ENCODE data around the gene LMF1.

LMF1 gene

DNA sequence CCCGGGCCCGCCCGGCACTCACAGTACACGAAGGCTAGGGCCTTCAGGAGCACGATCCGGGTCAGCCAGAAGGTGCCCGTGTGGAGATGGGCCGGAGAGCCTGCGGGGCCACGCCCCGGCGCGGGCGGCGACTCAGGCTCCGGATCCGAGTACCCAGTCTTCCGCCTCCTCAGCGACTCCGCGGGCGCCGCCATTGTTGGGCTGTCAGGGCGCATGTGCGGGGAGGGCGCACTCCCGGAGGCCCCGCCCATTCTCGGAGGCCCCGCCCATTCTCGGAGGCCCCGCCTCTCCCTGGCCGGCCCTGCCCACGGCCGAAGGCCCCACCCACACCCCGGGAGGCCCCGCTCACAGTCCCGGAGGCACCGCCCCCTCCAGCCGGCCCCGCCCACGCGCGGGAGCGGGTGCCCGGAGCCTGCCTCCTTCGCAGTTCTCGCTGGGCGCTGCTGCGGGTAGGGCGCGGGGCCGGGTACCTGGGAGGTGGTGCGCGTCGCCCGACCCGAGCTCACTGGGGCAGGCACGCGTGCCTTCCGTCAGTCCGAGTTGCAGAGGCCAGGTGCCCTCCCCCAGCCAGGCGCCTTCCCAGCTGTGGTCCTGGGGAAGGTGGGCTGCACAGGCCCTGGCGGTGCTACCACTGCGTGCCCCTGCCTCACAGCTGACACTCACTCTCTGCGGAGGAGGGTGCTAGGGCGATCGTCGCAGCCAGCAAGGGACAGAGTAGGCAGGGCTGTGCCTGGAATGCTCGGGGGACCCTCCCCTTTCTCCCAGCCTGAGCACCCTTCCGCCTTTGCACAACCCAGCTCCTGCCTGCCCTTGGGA lies at the start of gene LMF1:
Gene LMF1, minus strand, starts transcription at position 219 of the 816 bp plus-strand sequence. Its CDS starts 4 bp downstream, at position 215.
- DNase-seq: peak; percentile 13

DNA sequence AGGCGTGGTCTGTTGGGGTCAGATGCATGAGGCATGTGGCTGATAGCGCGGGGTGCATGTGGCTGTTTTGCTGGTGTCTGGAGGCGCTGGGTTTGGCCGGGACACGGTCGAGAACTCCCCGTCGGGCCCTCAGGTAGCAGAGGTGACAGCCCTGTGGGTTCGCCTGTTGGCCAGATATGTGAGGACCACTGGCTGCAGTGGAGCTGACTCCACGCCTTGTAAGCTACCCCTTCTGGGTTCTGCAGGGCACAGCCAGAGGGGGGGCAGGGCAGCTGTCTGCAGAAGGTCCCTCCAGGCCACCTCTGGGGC lies 49.3 kb upstream of the LMF1 start:
- no peak for DNase-seq

DNA sequence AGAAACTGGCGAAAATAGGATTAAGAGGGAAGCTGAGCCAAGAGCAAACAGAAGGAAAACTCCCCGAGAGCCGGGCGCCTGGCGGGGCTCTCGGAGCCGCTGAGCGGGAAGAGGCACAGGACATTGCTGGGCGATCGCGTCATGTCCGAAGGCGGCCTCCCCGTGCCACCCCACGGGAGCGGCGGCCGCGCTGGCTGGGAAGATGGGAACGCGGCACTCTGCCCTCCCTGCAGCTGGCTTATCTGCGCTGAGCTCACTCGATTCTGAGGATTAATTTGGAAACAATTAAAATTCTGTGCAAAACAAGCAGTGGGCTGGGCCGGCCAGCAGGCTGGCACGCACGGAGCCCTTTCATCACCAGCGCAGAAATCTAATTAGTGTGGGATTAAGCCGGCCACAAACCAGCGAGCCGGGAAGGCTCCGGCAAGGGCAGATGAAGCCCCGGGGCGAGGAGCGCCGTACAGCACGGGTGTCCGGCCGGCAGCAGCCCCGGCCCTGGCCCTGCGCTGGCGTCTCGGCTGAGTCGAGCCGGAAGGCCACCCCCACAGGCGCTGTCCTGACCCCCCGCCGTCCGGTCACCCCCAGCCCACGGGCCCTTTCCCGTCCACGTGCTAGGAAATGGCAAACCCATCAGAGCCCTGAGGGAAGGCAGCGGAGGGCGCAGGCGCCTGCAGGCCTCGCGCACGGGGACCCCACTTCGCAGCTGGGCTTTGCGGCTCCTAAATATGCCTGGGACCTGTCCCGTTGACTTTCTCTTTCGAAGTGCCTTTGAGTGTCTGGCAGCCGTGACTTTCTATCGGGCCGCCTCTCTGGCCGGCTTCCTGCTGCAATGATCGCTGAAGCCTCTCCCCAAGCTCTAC lies 48.7 kb upstream of the LMF1 start:
- peak; percentile 33 for DNase-seq

DNA sequence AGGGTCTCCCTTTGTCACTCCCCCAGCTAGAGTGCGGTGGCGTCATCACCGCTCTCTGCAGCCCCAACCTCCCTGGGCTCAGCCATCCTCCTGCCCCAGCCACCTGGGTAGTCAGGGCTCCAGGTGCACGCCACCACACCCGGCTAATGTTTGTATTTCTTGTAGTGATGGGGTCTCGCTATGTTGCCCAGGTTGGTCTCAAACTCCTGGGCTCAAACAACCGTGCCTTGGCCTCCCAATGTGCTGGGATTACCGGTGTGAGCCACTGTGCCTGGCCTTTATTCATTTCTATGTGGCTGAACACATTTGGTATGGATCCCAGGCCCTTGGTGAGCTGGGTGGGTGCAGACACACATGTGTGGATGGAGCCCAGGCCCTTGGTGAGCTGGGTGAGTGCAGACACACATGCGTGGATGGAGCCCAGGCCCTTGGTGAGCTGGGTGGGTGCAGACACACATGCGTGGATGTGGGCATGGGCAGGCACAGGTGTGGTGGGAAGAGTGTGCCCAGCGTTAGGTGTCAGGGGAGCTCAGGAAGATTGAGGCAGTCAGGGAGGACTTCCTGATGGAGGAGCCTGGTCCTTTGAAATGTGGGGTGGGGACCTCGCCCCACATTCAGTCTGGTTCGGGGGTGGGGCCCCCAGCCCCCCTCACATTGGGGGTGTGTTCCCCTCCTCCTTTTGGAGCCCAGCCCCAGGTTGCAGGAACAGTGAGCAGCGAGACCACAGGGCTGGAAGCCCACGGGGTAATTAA lies 47.8 kb upstream of the LMF1 start:
- no peak for DNase-seq

DNA sequence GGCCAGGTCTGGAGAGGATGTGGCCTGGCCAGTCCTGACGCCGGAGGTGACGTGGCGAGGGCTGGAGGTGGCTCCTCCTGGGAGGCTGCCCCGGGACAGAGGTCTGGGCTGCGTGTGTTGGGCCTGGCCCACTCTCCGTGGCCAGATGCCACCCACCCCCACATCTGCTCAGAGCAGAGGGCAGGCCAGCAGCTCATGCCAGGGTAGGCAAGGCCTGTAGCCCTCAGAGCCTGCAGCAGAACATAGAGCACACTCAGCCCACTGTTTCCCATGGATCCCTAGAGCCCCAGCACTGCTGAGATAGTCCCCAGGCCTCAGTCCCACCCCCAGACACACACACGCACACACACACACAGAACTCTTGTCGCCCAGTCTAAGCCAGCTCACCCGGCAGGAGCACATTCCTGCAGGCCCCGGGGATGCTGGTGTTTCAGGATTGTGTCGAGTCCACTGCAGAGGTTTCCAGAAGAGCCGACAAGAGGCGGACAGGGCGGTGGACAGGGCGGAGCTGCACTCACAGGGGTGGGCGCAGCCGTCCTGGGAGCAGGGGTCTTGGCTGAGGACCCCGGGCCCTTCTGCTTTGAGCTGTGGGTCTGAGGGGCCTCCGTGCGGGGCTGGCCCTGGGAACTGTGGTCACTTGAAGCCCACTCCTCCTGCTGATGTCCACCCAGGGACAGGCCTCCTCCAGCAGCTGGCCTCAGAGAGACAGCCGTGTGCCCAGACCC lies 44.1 kb upstream of the LMF1 start:
- no peak for DNase-seq

DNA sequence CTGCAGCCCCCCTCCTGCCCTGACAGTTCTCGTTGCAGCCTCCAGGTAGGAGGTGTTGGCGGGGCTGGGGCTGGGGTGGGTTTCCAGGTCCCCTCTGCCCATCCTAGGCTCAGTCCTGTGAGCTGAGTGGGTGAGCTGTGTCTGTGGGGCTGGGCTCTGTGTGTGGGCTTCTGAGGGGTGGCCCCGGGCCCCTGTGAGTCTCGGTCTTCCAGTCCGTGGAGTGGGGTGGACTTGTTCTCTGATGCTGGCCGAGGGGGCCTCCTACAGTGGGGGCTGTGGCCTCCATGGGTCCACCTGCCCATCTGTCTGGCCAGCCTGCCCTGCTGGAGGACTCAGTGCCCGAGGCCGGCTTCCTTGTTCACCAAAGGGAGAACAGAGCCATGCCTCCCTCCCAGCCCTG lies 43.4 kb upstream of the LMF1 start:
- no peak for DNase-seq

DNA sequence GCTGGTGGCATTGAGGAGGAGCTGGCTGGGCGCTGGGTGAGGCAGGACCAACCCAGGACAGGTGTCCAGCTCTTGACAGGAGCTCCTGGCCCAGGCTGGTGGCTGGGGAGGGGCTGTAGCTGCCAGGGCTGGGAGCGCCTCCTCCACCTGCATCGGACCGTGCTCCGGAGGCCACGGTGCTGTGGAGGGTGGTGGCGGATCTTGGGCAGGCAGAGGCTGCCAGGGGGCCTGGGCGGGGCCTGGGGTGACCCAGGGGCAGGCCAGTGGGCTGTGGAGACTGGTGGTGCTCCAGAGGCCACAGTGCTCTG lies 42.8 kb upstream of the LMF1 start:
- no peak for DNase-seq

DNA sequence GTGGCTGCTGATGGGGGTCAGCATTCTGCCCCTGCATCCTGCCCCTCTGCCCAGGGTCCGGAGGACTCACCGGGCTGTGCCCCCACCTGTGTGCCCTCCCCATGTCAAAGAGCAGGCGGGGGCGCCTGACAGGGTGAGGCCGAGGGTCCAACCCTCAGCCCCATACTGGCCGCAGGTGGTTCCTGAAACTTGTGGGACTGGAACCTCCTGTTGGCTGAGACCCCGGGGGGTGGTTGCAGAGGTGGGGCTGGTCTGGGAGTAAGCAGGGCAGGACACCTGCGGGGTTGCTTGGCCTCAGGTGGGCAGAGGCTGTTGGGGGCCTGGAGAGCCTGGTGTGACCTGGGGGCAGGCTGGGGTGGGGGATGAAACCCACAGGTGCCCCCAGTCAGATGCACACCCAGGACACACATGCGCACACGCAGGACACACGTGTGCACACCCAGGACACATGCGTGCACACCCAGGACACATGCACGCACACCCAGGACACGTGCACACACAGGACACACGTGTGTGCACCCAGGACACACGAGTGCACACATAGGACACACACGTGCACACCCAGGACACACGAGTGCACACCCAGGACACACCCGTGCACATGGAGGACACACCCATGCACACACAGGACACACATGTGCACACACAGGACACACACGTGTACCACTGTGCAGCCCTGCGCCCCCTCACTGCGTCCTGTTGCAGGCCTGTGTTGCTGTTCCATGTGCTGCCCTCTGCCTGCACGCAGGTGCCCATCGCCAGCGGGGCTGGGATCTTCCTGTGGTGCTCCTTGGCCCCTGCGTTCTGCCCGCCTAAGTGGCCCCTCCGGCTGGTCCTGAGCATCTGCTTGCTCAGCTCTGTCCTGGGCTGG lies 42.2 kb upstream of the LMF1 start:
- no peak for DNase-seq

DNA sequence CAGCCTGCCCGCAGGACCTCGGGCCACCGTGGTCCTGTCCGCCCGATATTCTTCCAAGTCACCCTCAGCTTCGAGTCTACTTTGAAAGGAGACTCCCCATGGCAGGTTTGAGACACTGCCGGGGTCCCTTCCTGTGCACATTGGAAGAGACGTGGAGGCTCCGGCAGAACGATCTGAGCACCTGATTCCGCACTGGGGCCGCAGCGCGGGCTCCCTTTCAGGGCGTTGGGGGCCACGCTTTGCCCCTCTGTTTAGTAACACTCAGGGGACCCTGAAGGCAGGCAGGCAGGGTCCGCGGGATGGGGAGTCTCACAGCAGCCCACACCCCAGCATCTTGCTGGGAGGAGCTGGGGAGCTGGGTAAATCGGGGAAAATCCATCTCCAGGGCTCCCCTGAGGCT lies 41.4 kb upstream of the LMF1 start:
- no peak for DNase-seq

DNA sequence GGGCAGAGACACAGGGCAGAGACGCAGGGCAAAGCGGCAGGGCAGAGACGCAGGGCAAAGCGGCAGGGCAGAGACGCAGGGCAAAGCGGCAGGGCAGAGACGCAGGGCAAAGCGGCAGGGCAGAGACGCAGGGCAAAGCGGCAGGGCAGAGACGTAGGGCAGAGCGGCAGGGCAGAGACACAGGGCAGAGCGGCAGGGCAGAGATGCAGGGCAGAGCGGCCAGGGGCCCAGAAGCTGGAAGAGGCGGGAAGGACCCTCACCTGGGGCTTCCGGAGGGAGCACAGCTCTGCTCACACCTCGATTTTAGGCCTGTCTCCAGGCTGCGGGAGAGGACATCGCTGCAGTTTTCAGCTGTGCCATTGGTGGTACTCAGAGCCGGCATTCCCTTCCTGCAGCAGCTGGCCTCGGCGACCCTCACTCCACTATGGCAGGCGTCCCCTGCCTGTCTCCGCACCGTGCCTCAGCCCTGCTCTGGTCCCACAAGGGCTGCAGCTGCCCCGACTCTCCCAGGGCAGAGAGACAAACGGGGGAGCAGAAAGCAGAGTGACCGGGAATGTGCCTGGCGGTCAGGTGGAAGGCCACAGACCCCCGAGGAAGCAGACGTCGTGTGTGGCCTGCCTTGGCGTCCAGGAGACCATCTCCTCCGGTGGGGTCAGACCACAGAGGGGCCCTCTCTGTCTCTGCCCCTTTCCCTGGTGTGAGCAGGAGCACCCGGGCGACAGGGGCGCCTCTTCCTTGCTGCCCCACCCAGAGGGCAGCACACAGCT lies 40.7 kb upstream of the LMF1 start:
- no peak for DNase-seq

DNA sequence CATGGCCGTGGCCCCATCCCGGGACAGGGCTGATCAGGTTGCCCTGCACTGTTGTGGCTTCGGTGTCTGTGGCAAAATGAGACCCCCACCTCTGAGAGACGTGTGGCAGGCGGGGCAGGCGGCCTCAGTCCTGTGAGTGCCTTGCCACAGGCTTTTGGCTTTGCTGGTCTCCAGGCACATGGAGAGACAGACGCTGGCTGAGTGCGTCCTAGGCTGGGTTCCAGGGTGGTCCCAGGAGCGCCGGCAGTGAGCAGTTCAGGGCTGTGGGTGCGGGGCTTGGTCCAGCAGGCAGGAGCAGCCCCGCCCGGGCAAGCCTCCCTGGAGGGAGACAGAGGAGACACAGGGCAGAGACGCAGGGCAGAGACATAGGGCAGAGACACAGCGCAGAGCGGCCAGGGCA lies 40.0 kb upstream of the LMF1 start:
- DNase-seq: no peak

DNA sequence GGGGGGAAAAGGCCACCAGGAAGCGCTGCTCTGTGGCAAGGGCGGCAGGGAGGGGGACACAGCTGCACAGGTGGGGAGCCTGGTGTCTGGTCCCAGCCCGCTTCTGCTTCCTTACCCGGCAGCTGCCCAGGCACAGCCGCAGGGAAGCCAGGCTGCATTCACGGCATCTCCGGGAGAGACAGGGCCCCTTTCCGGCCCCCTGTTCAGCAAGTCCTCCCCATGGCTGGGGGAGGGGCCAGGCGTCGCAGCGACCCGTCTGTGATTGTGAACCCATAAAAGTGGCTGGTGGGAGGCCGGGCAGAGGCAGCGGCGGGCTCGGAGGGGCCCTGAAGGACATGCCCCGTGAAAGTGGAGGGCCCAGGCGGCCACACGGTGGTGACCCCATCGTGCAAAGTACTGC lies 39.5 kb upstream of the LMF1 start:
- no peak for DNase-seq

DNA sequence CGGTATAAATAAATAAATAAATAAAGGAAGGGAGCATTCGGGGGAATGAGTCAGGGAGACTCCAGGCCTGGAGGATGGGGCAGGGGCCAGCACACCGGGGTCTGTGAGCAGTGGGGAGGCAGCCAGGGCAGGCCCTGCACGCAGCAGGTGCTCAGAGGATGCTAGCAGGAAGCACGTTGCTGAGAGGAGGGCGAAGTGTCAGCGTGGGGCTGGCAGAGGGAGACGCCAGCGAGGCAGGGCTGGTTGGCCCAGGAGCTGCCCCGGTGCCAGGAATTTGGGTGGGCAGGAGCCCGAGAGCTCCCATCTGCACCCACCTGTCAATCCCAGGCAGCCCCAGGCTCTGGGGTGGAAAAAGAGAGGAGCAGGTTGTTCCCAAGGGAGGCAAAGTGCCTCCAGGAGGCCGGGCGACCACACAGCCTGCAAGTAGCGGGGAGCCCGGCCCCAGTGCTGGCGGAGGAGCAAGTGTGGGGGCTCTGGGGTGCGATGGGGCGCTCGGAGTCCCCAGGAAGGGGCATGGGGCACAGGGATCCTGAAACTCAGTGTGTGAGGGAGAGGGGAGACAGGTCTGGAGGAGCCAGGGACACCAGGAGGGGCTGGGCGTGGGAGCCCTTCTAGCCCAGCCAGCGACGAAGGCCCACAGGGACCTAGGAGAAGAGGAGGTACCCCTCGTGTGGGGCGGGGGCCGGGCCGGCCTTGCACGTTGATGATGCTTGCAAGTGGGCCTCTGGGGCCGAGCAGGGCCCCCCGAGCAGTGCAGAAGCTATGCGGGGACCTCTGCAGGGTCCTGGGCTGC lies 38.8 kb upstream of the LMF1 start:
- DNase-seq: no peak

DNA sequence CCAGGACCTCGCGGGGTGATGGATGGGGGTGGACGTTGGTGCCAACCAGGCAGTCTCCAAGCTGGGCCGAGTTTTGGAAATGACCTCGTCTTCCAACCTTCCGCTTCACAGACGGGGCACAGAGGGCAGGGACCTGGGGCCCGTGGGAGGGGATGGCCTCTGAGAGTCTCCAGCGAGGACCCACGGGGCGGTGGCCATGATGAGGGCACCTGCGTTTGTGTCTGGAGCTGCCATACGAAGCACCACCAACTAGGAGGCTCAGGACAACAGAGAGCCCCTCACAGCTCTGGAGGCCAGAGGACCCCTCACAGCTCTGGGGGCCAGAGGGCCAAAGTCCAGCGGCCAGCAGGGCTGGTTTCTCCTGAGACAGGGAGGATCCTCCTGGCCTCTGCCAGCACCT lies 37.3 kb upstream of the LMF1 start:
- DNase-seq: no peak

DNA sequence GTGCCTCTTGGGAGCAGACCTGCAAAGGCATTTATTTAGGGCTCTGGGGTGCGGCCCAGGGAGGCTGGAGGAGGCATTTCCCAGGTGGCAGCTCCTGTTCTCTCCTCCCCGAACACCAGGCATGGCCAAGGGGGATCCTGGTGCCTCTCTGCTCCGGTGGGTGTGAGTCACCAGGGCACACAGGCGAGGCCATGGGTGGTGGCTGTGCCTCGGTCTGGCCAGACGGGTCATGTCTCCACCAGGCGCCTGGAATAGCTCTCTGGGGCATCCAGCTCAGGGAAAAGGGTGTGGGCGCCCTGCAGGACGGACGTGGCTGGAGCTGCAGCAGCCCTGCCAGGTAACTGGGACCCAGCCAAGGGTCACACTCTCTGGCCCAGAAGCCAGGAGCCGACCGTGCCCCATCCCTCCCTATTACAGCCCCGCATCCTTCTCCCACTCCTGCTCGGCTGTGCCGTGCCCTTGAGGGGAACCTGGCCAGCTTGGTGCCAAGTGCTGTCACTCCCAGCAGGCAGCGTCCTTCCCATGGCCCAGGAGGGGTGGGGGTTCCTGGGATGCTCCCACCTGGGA lies 36.6 kb upstream of the LMF1 start:
- DNase-seq: no peak

DNA sequence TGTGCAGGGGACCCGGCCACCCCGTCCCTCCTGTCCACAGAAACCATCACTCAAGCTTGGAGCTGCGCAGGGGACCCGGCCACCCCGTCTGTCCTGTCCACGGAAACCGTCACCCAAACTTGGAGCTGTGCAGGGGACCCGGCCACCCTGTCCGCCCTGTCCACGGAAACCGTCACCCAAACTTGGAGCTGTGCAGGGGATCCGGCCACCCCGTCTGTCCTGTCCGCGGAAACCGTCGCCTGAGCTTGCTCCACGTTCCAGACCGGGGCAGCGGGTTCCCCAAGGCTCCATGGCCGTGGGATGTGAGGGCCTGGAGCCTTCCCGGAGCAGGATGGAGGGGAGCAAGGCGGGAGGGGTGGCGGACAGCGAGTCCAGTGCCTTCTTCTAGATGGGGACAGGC lies 36.0 kb upstream of the LMF1 start:
- no peak for DNase-seq

DNA sequence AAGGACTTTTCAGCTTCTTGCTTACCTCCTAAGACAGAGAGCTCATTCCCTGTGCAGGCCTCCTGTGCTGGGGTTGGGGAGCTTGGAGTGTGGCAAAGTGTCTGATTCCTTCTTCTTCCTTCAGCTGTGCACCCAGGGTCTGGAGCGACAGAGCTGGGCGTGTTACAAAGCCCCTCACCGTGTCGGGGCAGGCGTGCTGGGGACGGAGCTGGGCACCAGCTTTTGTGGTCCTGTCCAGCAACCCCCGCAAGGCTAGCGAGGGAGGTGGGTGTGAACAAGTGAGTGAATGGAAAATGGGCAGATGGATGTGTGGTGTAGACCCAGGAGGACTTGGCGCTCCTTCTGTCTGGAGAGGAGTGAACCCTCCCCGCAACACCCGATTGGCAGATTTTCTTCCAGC lies 34.5 kb upstream of the LMF1 start:
- DNase-seq: no peak

DNA sequence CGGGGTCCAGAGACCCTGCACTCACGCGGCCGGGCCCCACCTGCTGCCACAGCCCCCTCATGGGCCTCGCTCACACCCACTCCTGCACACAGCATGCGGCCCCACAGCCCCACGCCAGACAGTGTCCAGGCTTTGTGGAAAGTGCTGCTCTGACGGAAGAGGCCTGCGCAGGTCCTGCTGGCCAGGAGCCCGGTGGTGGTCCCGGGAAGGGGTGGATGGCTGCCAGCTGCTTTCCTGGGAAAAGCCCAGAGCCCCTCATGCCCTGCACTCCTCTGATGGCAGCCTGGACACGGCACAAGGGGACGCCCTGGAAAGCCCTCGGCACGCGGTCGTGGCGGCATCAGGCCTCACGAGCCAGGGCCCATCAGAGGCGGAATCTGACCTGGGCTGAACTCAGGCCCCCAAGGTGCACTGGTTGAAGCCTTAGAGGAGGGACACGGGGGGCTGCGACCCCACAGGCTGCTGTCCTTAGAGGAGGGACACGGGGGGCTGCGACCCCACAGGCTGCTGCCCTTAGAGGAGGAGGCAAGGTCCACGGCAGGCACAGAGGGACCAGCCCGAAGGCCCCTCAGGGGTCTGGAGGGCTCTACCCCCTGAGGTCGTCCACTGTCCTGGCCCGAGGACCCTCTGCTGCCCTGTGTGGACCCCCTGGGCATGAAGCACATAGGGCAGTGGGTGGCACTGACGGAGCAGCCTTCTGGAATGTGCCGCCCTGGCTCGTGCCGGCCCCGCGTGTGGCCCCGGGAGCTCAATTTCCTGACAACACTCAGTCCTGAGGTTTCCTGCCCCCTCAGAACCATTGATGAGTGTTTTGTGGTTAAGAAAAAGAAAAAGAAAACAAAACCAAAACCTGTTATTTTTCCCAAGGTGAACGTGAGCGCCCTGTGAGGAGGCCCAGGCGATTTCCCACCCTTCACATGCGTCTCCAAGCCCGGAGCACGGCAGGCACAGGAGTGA lies 32.9 kb upstream of the LMF1 start:
- no peak for DNase-seq
